GM23338 (cell line): Measurements from ENCODE around the gene BTBD9. TPM values are rescaled to one million over a fixed set of nuclear protein-coding genes. Genes with fewer than 3 reads are reported as not detected.

ENCODE experiments used
- ATAC-seq: fragments of 200-7000 bp; cut with Tn5 transposase; 3 replicates; pipeline ENCODE4 v1.9.1; 2020
- DNase-seq: peaks from one replicate; pipeline ENCODE4 v3.0.0-alpha.2; 2015; ENCODE audit warnings: low spot score
- H2AFZ ChIP-seq: fragments of 200-600 bp; sonication (generic); 2 replicates; pipeline ENCODE4 v1.8.0; 2016; ENCODE audit warnings: antibody characterized with exemption, mild to moderate bottlenecking, moderate library complexity
- H3F3A ChIP-seq: fragments of 200-600 bp; sonication (generic); replicated peaks from 2 replicates; pipeline ENCODE4 v1.8.0; 2017; ENCODE audit warnings: antibody characterized with exemption, mixed run types, low read depth
- H3K27ac ChIP-seq: fragments of 200-600 bp; sonication (generic); 2 replicates; pipeline ENCODE4 v1.6.1; 2016; ENCODE audit warnings: low read depth
- H3K27me3 ChIP-seq: fragments of 200-600 bp; sonication (generic); 2 replicates; pipeline ENCODE4 v1.8.0; 2016; ENCODE audit warnings: mild to moderate bottlenecking, mixed run types, moderate library complexity; ENCODE audit not compliant: insufficient read depth
- H3K36me3 ChIP-seq: fragments of 200-600 bp; sonication (generic); 2 replicates; pipeline ENCODE4 v1.8.0; 2016; ENCODE audit warnings: mild to moderate bottlenecking; ENCODE audit not compliant: insufficient read depth
- H3K4me1 ChIP-seq: fragments of 200-600 bp; sonication (generic); 2 replicates; pipeline ENCODE4 v1.8.0; 2016; ENCODE audit warnings: mild to moderate bottlenecking, moderate library complexity; ENCODE audit not compliant: insufficient read depth
- H3K4me2 ChIP-seq: fragments of 200-600 bp; sonication (generic); 2 replicates; pipeline ENCODE4 v1.7.1; 2017; ENCODE audit warnings: mixed run types
- H3K4me3 ChIP-seq: fragments of 200-600 bp; sonication (generic); 2 replicates; pipeline ENCODE4 v1.6.1; 2016; ENCODE audit warnings: mixed run types
- H3K79me2 ChIP-seq: fragments of 200-600 bp; sonication (generic); replicated peaks from 2 replicates; pipeline ENCODE4 v1.8.0; 2017; ENCODE audit warnings: mild to moderate bottlenecking; ENCODE audit not compliant: insufficient read depth
- H3K9me2 ChIP-seq: fragments of 200-600 bp; sonication (generic); 2 replicates; pipeline ENCODE4 v1.8.0; 2017; ENCODE audit not compliant: insufficient read depth
- H4K20me1 ChIP-seq: fragments of 200-600 bp; sonication (generic); replicated peaks from 2 replicates; pipeline ENCODE4 v1.8.0; 2017; ENCODE audit warnings: mild to moderate bottlenecking; ENCODE audit not compliant: insufficient read depth
- H3K27ac Mint-ChIP-seq: 2 replicates; pipeline ENCODE4 v1.8.0; 2020; ENCODE audit warnings: inconsistent platforms, mild to moderate bottlenecking, moderate library complexity, mixed read lengths
- H3K27me3 Mint-ChIP-seq: 3 replicates; pipeline ENCODE4 v1.8.0; 2022; ENCODE audit warnings: low read depth, mild to moderate bottlenecking, moderate library complexity, mixed read lengths, inconsistent platforms; ENCODE audit not compliant: insufficient read depth, poor library complexity
- H3K36me3 Mint-ChIP-seq: 3 replicates; pipeline ENCODE4 v1.8.0; 2021; ENCODE audit warnings: low read depth, mild to moderate bottlenecking, inconsistent platforms, moderate library complexity, mixed read lengths
- H3K4me1 Mint-ChIP-seq: 3 replicates; pipeline ENCODE4 v1.8.0; 2020; ENCODE audit warnings: mild to moderate bottlenecking, inconsistent platforms, mixed read lengths
- H3K4me3 Mint-ChIP-seq: 3 replicates; pipeline ENCODE4 v1.8.0; 2021; ENCODE audit warnings: moderate library complexity, mild to moderate bottlenecking, inconsistent platforms, mixed read lengths
- H3K9me3 Mint-ChIP-seq: 3 replicates; pipeline ENCODE4 v1.8.0; 2020; ENCODE audit warnings: moderate library complexity, mild to moderate bottlenecking, inconsistent platforms, mixed read lengths
- CREB1 ChIP-seq: fragments of 250-450 bp; sonication (Bioruptor Pico); IDR thresholded peaks from 2 replicates; pipeline ENCODE4 v1.5.0; 2020; ENCODE audit warnings: low read depth, mild to moderate bottlenecking, moderate library complexity
- CTCF ChIP-seq, 2 experiments: fragments of 200-600 bp in 1 of 2; sonication (generic) in 1 of 2; conservative IDR thresholded peaks; 2 replicates each; pipeline versions ENCODE4 v1.5.1 to v1.6.1; 2016 to 2017; ENCODE audit warnings: antibody characterized with exemption in 2 of 2, low read depth in 2 of 2, mild to moderate bottlenecking in 2 of 2, moderate library complexity in 1 of 2
- EZH2phosphoT487 ChIP-seq: fragments of 200-600 bp; sonication (generic); IDR thresholded peaks from one replicate; pipeline ENCODE4 v1.8.1; 2018; ENCODE audit warnings: antibody characterized with exemption; ENCODE audit not compliant: unreplicated experiment
- REST ChIP-seq: IDR thresholded peaks from one replicate; pipeline ENCODE4 v1.6.1; 2018; ENCODE audit warnings: antibody characterized with exemption; ENCODE audit not compliant: unreplicated experiment
- STAT1 ChIP-seq: IDR thresholded peaks from one replicate; pipeline ENCODE4 v1.6.1; 2016; ENCODE audit warnings: antibody characterized with exemption; ENCODE audit not compliant: unreplicated experiment
- ZNF114 ChIP-seq: fragments of 250-450 bp; sonication (Bioruptor Pico); IDR thresholded peaks from 2 replicates; pipeline ENCODE4 v1.5.0; 2020; ENCODE audit warnings: mild to moderate bottlenecking, moderate library complexity
- polyA plus RNA-seq: library from polyadenylated mRNA; unstranded; fragments of >200 nt; fragmentation: Nextera tagmentation; extraction: Ambion mirVana; gene quantifications from 2 replicates; pipeline ENCODE4 v1.2.1, GENCODE V29; 2016
- total RNA-seq: library from RNA; depleted of rRNA; stranded (reverse); fragments of >200 nt; shearing (Covaris generic); gene quantifications from 2 replicates; pipeline ENCODE4 v1.2.3, GENCODE V29; 2014

Gene BTBD9
- total and polyA plus RNA-seq, 2 experiments from 2014 or later: 4.2 to 5.3 TPM

DNA sequence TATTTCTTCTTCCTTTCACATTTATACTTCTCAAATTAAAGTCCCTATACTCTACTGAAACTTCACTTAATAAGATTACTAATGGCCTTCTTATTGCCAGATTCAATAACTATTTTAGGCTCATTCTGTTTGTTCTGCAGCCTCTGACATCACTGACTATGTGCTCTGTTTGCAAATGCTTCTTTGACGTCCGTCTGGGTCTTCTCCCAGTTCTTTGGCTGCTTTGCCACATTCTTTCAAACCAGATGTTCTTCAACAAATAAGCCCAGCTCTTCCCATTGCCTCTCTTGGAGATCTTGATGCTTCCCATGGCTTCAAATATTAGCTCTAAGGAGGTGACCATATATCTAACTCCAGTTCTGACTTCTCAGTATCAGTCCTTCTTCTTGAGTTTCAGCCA, 117.4 kb downstream of the BTBD9 start:
- Mint-ChIP-seq H3K27me3 (peaks cover 6% of the 10 kb centered on the region), H3K36me3 (peaks cover 21% of the 10 kb centered on the region; the same call in 2 of the 3 replicates)

More for the DNA sequence above, 117.4 kb downstream of the BTBD9 start:
- Histone ChIP-seq H3K27ac (no peak overlapping the region), H3K27me3 (no peaks in the 10 kb centered on the region), H3K79me2 (no peaks in the 10 kb centered on the region), H3K9me2 (no peaks in the 10 kb centered on the region), H3K36me3 (peaks cover 4% of the 10 kb centered on the region; the same call in 1 of the 2 replicates), H3K4me1 (peaks cover 6% of the 10 kb centered on the region; the same call in 1 of the 2 replicates), H3K4me2 (no peak overlapping the region), H4K20me1 (no peaks in the 10 kb centered on the region), H2AFZ (no peak overlapping the region), H3F3A (no peaks in the 10 kb centered on the region), H3K4me3 (no peak overlapping the region)
- H3K27ac Mint-ChIP-seq: no peak overlapping the region
- ATAC-seq (no peak), DNase-seq (no peak)
- TF ChIP-seq CREB1 (CRISPR knock-in tag): no peak
- no peak for TF ChIP-seq REST
- no peak for TF ChIP-seq EZH2phosphoT487
- TF ChIP-seq ZNF114: no peak
- TF ChIP-seq CTCF (conservative IDR thresholded peaks at IDR 0.05; ENCODE audit: low read depth in 2 of 2): no peak
- TF ChIP-seq STAT1: no peak
- peaks cover 9% of the 10 kb centered on the region; the same call in 2 of the 3 replicates for H3K4me1 Mint-ChIP-seq
- peaks cover 21% of the 10 kb centered on the region for H3K9me3 Mint-ChIP-seq
- H3K4me3 Mint-ChIP-seq: no peak overlapping the region
